H1 (cell line): ENCODE measurements around the gene KLHL36. TPM values are rescaled to one million over a fixed set of nuclear protein-coding genes. Genes with fewer than 3 reads are reported as not detected.

Experiments
- CTCF ChIP-seq, 3 experiments: IDR thresholded peaks; 1 replicate in 2 of 3; 2 replicates in 1 of 3; pipeline versions ENCODE4 v1.5.1 to v1.6.1; 2011; ENCODE audit warnings: low read length in 3 of 3, mild to moderate bottlenecking in 3 of 3, inconsistent platforms in 2 of 3, low read depth in 1 of 3, moderate library complexity in 1 of 3; ENCODE audit not compliant: insufficient read depth in 1 of 3; ENCODE audit errors: control extremely low read depth in 1 of 3
- SIN3A ChIP-seq, 2 experiments: IDR thresholded peaks in 1 of 2; conservative IDR thresholded peaks in 1 of 2; 2 replicates each; pipeline ENCODE4 v1.6.1; 2011 to 2012; ENCODE audit warnings: low read length in 2 of 2, improper control_type of control experiment in 1 of 2, low read depth in 1 of 2, mild to moderate bottlenecking in 1 of 2
- TAF7 ChIP-seq: optimal IDR thresholded peaks from 2 replicates; pipeline ENCODE3; 2011; ENCODE audit warnings: low read depth, mild to moderate bottlenecking, inconsistent platforms, low read length, moderate library complexity, borderline replicate concordance
- polyA plus RNA-seq, 7 experiments: library from polyadenylated mRNA; depleted of rRNA in 3 of 7; stranded (reverse) in 5 of 7; unstranded in 2 of 7; fragments of >200 nt in 5 of 7; fragments of 200-250 nt in 2 of 7; gene quantifications; 1 replicate in 5 of 7; 2 replicates in 1 of 7; 4 replicates in 1 of 7; pipeline versions ENCODE4 v1.2.1 to v1.2.3, GENCODE V29; 2011 to 2013; ENCODE audit warnings: missing spikeins in 2 of 7, mixed read lengths in 2 of 7
- total RNA-seq: library from RNA; stranded (reverse); fragmentation: NEBNext Ultra II Directional; extraction: Animal tissue kit (Norgen Biotek cat#: 25700); gene quantifications from 2 replicates; pipeline ENCODE4 v1.2.1, GENCODE V29; 2021

KLHL36 gene
- total and polyA plus RNA-seq, 2 of the 8 experiments (the other 6 are each of a cell fraction or from before 2014, with no cell fraction given): 22.9 to 33.6 TPM

GRCh38 chr16:84672276-84673202 is 24.2 kb downstream of the KLHL36 start (continued):
- TF ChIP-seq CTCF (IDR thresholded peaks at IDR 0.05; ENCODE audit: control extremely low read depth in 1 of 3, insufficient read depth in 1 of 3, low read depth in 1 of 3, low read length in 3 of 3) (peak; percentile 92 to 95 (median 95)), TAF7 (no peak), SIN3A (conservative IDR thresholded peaks at IDR 0.05 in 1 of 2, IDR thresholded peaks at IDR 0.05 in 1 of 2; ENCODE audit: low read depth in 1 of 2, low read length in 2 of 2) (no peak)
